ENCODE results near the gene GPRASP2.

GRCh38 chrX:102745857-102746584, 33.8 kb downstream of the GPRASP2 start:
- no peak for TF ChIP-seq MAX (IDR thresholded peaks at IDR 0.05)
- TF ChIP-seq CTCF (IDR thresholded peaks at IDR 0.05 in 2 of 3, conservative IDR thresholded peaks at IDR 0.05 in 1 of 3; ENCODE audit: borderline replicate concordance in 1 of 3, insufficient read depth in 1 of 3, low read depth in 2 of 3, low read length in 2 of 3) = no peak
- TF ChIP-seq POLR2A (IDR thresholded peaks at IDR 0.05; ENCODE audit: borderline replicate concordance, extremely low read depth, insufficient read depth, insufficient read length) = no peak
- TF ChIP-seq YY1 (IDR thresholded peaks at IDR 0.05; ENCODE audit: extremely low read depth, insufficient replicate concordance, low read depth, low read length) = no peak
- TF ChIP-seq ZBTB33 (IDR thresholded peaks at IDR 0.05; ENCODE audit: extremely low read depth, insufficient replicate concordance, low read length) = no peak
- TF ChIP-seq REST (IDR thresholded peaks at IDR 0.05; ENCODE audit: low read depth) = no peak
